ENCODE measurements around the gene RNU5D-1.

RNU5D-1 gene

GRCh38 chr1:44696789-44697345, 34.1 kb downstream of the RNU5D-1 start:
- no peak overlapping the region for H3K4me3 ChIP-seq (ENCODE audit: low read depth, low read length)
- H3K4me1 ChIP-seq (ENCODE audit: control insufficient read depth, insufficient read depth, low read length) = no peaks in the 10 kb centered on the region

GRCh38 chr1:44696101-44696500, 34.9 kb downstream of the RNU5D-1 start:
- Histone ChIP-seq H3K9ac (ENCODE audit: low read depth, low read length) (no peak overlapping the region), H3K9me3 (ENCODE audit: control insufficient read depth, insufficient read depth, low read length) (no peaks in the 10 kb centered on the region), H3K27me3 (ENCODE audit: control insufficient read depth, insufficient read depth, low read length) (no peaks in the 10 kb centered on the region), H3K27ac (ENCODE audit: low read depth, low read length) (no peak overlapping the region), H3K4me1 (ENCODE audit: control insufficient read depth, insufficient read depth, low read length) (no peaks in the 10 kb centered on the region), H3K36me3 (ENCODE audit: control insufficient read depth, insufficient read depth, low read length) (no peaks in the 10 kb centered on the region), H3K4me3 (ENCODE audit: low read depth, low read length) (no peak overlapping the region)

More at GRCh38 chr1:44696789-44697345, 34.1 kb downstream of the RNU5D-1 start:
- H3K27ac ChIP-seq (ENCODE audit: low read depth, low read length) = no peak overlapping the region
- H3K9ac ChIP-seq (ENCODE audit: low read depth, low read length) = no peak overlapping the region
- no peaks in the 10 kb centered on the region for H3K36me3 ChIP-seq (ENCODE audit: control insufficient read depth, insufficient read depth, low read length)
- no peaks in the 10 kb centered on the region for H3K27me3 ChIP-seq (ENCODE audit: control insufficient read depth, insufficient read depth, low read length)
- no peaks in the 10 kb centered on the region for H3K9me3 ChIP-seq (ENCODE audit: control insufficient read depth, insufficient read depth, low read length)

- H3K9me3 ChIP-seq (ENCODE audit: control insufficient read depth, insufficient read depth, low read length) = no peaks in the 10 kb centered on the region
- no peaks in the 10 kb centered on the region for H3K36me3 ChIP-seq (ENCODE audit: control insufficient read depth, insufficient read depth, low read length)
- H3K27me3 ChIP-seq (ENCODE audit: control insufficient read depth, insufficient read depth, low read length) = no peaks in the 10 kb centered on the region
- H3K9ac ChIP-seq (ENCODE audit: low read depth, low read length) = no peak overlapping the region
- no peak overlapping the region for H3K4me3 ChIP-seq (ENCODE audit: low read depth, low read length)
- H3K4me1 ChIP-seq (ENCODE audit: control insufficient read depth, insufficient read depth, low read length) = no peaks in the 10 kb centered on the region
- no peak overlapping the region for H3K27ac ChIP-seq (ENCODE audit: low read depth, low read length)
These were observed 35.3 kb downstream of the RNU5D-1 start for GRCh38 chr1:44695671-44696070.

- no peaks in the 10 kb centered on the region for H3K36me3 ChIP-seq (ENCODE audit: control insufficient read depth, insufficient read depth, low read length)
- no peak overlapping the region for H3K9ac ChIP-seq (ENCODE audit: low read depth, low read length)
- H3K9me3 ChIP-seq (ENCODE audit: control insufficient read depth, insufficient read depth, low read length) = no peaks in the 10 kb centered on the region
- no peaks in the 10 kb centered on the region for H3K4me1 ChIP-seq (ENCODE audit: control insufficient read depth, insufficient read depth, low read length)
- no peak overlapping the region for H3K27ac ChIP-seq (ENCODE audit: low read depth, low read length)
- no peak overlapping the region for H3K4me3 ChIP-seq (ENCODE audit: low read depth, low read length)
- no peaks in the 10 kb centered on the region for H3K27me3 ChIP-seq (ENCODE audit: control insufficient read depth, insufficient read depth, low read length)
These were observed 36.0 kb downstream of the RNU5D-1 start for GRCh38 chr1:44694863-44695478.

- Histone ChIP-seq H3K4me1 (ENCODE audit: control insufficient read depth, insufficient read depth, low read length) (peaks cover 5% of the 10 kb centered on the region; the same call in 1 of the 2 replicates), H3K9ac (ENCODE audit: low read depth, low read length) (no peak overlapping the region), H3K4me3 (ENCODE audit: low read depth, low read length) (no peak overlapping the region), H3K36me3 (ENCODE audit: control insufficient read depth, insufficient read depth, low read length) (no peaks in the 10 kb centered on the region), H3K27me3 (ENCODE audit: control insufficient read depth, insufficient read depth, low read length) (no peaks in the 10 kb centered on the region), H3K9me3 (ENCODE audit: control insufficient read depth, insufficient read depth, low read length) (no peaks in the 10 kb centered on the region), H3K27ac (ENCODE audit: low read depth, low read length) (no peak overlapping the region)
These were observed 37.1 kb downstream of the RNU5D-1 start for GRCh38 chr1:44693900-44694299.

- H3K9me3 ChIP-seq (ENCODE audit: control insufficient read depth, insufficient read depth, low read length) = no peaks in the 10 kb centered on the region
- H3K27ac ChIP-seq (ENCODE audit: low read depth, low read length) = no peak overlapping the region
- no peak overlapping the region for H3K9ac ChIP-seq (ENCODE audit: low read depth, low read length)
- H3K4me3 ChIP-seq (ENCODE audit: low read depth, low read length) = no peak overlapping the region
- no peaks in the 10 kb centered on the region for H3K36me3 ChIP-seq (ENCODE audit: control insufficient read depth, insufficient read depth, low read length)
- H3K4me1 ChIP-seq (ENCODE audit: control insufficient read depth, insufficient read depth, low read length) = peaks cover 11% of the 10 kb centered on the region; the same call in 1 of the 2 replicates
- H3K27me3 ChIP-seq (ENCODE audit: control insufficient read depth, insufficient read depth, low read length) = no peaks in the 10 kb centered on the region
These were observed 37.8 kb downstream of the RNU5D-1 start for GRCh38 chr1:44693159-44693558.

GRCh38 chr1:44689447-44689765, 41.6 kb downstream of the RNU5D-1 start:
- Histone ChIP-seq H3K27me3 (ENCODE audit: control insufficient read depth, insufficient read depth, low read length) (no peaks in the 10 kb centered on the region), H3K9me3 (ENCODE audit: control insufficient read depth, insufficient read depth, low read length) (no peaks in the 10 kb centered on the region), H3K36me3 (ENCODE audit: control insufficient read depth, insufficient read depth, low read length) (no peaks in the 10 kb centered on the region), H3K4me1 (ENCODE audit: control insufficient read depth, insufficient read depth, low read length) (peaks cover 11% of the 10 kb centered on the region; the same call in 1 of the 2 replicates), H3K27ac (ENCODE audit: low read depth, low read length) (no peak overlapping the region), H3K9ac (ENCODE audit: low read depth, low read length) (no peak overlapping the region), H3K4me3 (ENCODE audit: low read depth, low read length) (no peak overlapping the region)

GRCh38 chr1:44688760-44689446, 42.1 kb downstream of the RNU5D-1 start:
- H3K4me3 ChIP-seq (ENCODE audit: low read depth, low read length) = no peak overlapping the region
- no peak overlapping the region for H3K9ac ChIP-seq (ENCODE audit: low read depth, low read length)
- H3K4me1 ChIP-seq (ENCODE audit: control insufficient read depth, insufficient read depth, low read length) = peaks cover 11% of the 10 kb centered on the region; the same call in 1 of the 2 replicates
- H3K27me3 ChIP-seq (ENCODE audit: control insufficient read depth, insufficient read depth, low read length) = no peaks in the 10 kb centered on the region
- H3K27ac ChIP-seq (ENCODE audit: low read depth, low read length) = no peak overlapping the region
- H3K9me3 ChIP-seq (ENCODE audit: control insufficient read depth, insufficient read depth, low read length) = no peaks in the 10 kb centered on the region
- no peaks in the 10 kb centered on the region for H3K36me3 ChIP-seq (ENCODE audit: control insufficient read depth, insufficient read depth, low read length)

- peaks cover 20% of the 10 kb centered on the region for H3K4me1 ChIP-seq (ENCODE audit: control insufficient read depth, insufficient read depth, low read length)
- no peaks in the 10 kb centered on the region for H3K27me3 ChIP-seq (ENCODE audit: control insufficient read depth, insufficient read depth, low read length)
- H3K4me3 ChIP-seq (ENCODE audit: low read depth, low read length) = no peak overlapping the region
- H3K9ac ChIP-seq (ENCODE audit: low read depth, low read length) = no peak overlapping the region
- no peak overlapping the region for H3K27ac ChIP-seq (ENCODE audit: low read depth, low read length)
- no peaks in the 10 kb centered on the region for H3K36me3 ChIP-seq (ENCODE audit: control insufficient read depth, insufficient read depth, low read length)
- H3K9me3 ChIP-seq (ENCODE audit: control insufficient read depth, insufficient read depth, low read length) = no peaks in the 10 kb centered on the region
These were observed 45.1 kb downstream of the RNU5D-1 start for GRCh38 chr1:44685881-44686280.

GRCh38 chr1:44685218-44685617, 45.8 kb downstream of the RNU5D-1 start:
- no peaks in the 10 kb centered on the region for H3K27me3 ChIP-seq (ENCODE audit: control insufficient read depth, insufficient read depth, low read length)
- no peak overlapping the region for H3K4me3 ChIP-seq (ENCODE audit: low read depth, low read length)
- no peak overlapping the region for H3K27ac ChIP-seq (ENCODE audit: low read depth, low read length)
- no peaks in the 10 kb centered on the region for H3K9me3 ChIP-seq (ENCODE audit: control insufficient read depth, insufficient read depth, low read length)
- no peak overlapping the region for H3K9ac ChIP-seq (ENCODE audit: low read depth, low read length)
- H3K36me3 ChIP-seq (ENCODE audit: control insufficient read depth, insufficient read depth, low read length) = no peaks in the 10 kb centered on the region
- H3K4me1 ChIP-seq (ENCODE audit: control insufficient read depth, insufficient read depth, low read length) = peaks cover 20% of the 10 kb centered on the region

- Histone ChIP-seq H3K27ac (ENCODE audit: low read depth, low read length) (no peak overlapping the region), H3K9me3 (ENCODE audit: control insufficient read depth, insufficient read depth, low read length) (no peaks in the 10 kb centered on the region), H3K36me3 (ENCODE audit: control insufficient read depth, insufficient read depth, low read length) (no peaks in the 10 kb centered on the region), H3K4me3 (ENCODE audit: low read depth, low read length) (no peak overlapping the region), H3K27me3 (ENCODE audit: control insufficient read depth, insufficient read depth, low read length) (no peaks in the 10 kb centered on the region), H3K9ac (ENCODE audit: low read depth, low read length) (no peak overlapping the region), H3K4me1 (ENCODE audit: control insufficient read depth, insufficient read depth, low read length) (peaks cover 19% of the 10 kb centered on the region)
These were observed 46.4 kb downstream of the RNU5D-1 start for GRCh38 chr1:44684525-44684924.

All from HUES48 (cell line).